CMK (cell line): ENCODE measurements around the gene C20orf144.

Experiments used
- DNase-seq: peaks from one replicate; pipeline ENCODE4 v3.0.0-alpha.2; 2010; ENCODE audit warnings: low read depth

Gene C20orf144

DNA sequence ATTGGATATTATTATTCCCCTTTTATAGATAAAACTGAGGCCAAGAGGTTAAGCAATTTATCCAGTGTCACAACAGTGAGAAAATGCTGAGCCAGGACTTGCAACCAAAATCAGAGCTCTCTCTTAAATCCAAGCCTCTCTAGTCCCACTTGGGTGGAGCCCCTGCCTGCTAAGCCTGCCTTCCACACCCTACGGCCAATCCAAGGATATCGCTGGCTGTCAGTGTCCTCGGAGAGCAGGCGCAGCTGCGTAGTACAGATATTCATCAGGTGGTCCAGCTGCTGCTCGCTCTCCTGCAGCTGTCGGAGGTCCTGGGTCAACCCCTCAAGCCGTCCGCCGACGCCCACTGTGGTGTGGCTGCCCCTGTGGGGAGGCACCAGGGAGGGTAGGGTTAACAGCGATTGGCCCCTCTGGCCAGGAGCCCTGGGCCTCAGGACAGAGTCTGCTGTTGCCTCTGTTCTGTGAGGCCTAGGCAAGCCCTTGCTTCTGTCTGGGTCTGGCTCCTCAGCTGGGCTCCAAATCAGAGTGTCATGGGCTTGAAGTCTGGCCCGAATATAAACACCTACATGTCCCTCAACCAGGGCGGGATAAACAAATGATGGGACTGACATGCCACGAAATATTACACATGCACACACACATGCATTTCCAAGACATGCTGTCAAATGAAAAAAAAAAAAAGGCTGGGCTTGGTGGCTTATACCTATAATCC lies 16.0 kb downstream of the C20orf144 start:
- DNase-seq = no peak

- DNase-seq = no peak
Measured at GRCh38 chr20:33679758-33680485, 17.8 kb downstream of the C20orf144 start.

- DNase-seq = no peak
Measured at GRCh38 chr20:33680686-33681085, 18.6 kb downstream of the C20orf144 start.

DNA sequence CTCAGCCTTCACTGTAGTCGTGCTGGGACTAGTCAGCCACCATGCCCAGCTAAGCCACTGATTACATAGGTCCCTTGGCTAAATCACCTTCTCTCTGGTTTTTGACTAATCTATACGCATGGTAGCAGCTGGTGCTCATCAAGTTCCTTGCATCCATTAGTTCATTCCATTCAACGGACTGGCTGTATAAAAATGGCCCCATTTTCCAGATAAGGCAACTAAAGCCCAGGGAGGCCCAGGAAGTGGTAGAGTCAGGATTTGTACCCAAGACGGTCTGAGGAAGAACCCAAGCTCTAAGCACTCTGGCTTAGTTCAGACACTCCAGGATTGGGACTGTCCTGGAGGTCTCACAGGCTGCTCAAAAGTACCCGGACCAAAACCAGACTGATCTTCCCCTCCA lies 19.2 kb downstream of the C20orf144 start:
- no peak for DNase-seq

GRCh38 chr20:33681728-33682353 lies 19.7 kb downstream of the C20orf144 start:
- DNase-seq = no peak

DNA sequence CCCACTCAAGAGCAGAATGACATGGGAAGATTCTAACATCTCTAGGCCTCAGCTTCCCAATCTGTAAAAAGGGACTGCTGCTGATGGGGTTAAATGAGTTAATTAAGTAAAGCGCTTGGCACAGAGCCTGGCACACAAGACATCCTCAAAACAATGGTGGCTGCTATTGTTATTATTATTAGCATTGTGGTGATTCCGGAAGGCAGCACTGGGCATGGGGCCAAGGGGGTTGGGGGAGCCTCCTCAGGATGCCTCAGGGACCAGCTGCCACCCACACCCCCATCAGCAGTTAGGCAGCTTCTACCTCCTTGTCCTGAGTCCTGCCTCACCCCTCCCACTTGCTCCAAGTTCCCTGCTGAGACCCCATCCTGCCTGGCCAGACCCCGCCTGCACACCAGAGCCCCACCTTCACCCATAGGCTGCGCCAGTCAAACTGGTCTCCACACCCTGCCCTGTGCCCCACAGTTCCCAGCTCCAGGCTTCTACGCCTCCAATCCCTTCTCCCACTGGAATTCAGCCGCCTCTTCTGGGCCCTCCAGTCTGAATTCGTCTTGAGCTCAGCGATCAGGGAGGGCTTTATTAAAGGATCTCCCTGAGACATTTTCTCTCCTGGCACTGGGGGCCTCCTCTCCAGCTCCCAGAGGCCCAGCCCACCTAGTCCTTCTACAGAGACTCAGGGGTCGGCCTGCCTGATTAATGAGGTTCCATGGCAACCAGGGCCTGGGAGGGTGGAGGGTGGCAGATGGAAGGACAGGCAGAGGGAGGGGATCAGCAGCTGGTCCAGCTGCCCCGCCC lies 22.6 kb downstream of the C20orf144 start:
- DNase-seq = no peak

DNA sequence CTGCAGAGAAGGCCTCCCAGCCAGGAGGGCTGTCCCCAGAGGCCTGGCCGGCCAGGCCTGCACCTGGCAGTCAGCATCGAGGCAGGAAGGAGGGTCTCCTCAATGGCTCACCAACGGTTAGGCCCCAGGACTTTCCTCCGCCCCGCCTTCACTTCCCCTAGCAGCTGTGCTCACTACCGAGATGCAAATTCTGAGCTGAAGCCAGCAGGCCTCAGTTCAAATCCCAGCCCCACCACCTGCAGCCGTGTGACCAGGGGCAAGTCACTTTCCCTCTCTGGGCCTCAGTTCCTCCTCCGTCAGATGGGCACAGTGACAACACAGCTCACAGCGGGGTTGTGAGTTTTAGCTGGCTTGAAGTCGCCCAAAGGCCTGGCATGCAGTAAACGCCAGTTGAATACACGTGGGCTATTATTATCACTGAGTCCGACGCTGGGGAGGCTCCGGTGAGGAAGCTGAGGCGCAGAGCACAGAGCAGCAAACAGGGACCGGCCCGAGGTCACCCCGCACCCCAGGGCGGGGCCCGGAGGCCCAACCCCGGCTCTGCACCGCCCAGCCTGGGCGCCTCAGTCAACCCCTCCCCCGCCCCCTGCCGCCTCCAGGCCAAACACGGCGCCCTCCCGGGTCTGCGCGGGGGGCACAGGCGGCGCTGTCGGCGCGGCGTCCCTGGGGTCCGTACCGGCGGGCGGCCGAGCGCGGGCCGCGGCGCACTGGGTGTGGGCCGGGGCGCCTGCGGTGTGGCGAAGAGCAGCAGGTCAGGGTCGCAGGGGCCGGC lies 23.4 kb downstream of the C20orf144 start:
- DNase-seq = no peak

- DNase-seq = no peak
Measured at GRCh38 chr20:33686100-33686983, 24.2 kb downstream of the C20orf144 start, which contains the start of gene E2F1. TSS of gene E2F1 (minus strand) at chr20:33686385. CDS start at chr20:33686264, 121 bp downstream.

DNA sequence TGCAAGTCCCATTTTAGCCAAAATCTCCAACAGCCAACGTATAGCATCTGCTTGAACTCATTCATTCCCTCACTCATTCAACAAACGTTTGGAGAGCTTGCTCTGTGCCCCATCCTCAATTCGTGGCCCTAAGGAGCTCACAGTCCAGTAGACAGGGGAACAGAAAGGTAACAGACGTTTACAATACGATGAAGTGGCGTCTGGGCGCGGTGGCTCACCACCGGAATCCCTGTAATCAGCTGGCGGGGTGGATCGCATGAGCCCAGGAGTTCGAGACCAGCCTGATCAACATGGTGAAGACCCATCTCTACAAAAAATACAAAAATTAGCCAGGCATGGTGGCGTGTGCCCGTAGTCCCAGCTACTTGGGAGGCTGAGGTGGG lies 24.8 kb downstream of the C20orf144 start:
- DNase-seq = no peak

GRCh38 chr20:33687370-33687915 lies 25.3 kb downstream of the C20orf144 start:
- no peak for DNase-seq

- no peak for DNase-seq
Measured at GRCh38 chr20:33687993-33688937, 26.1 kb downstream of the C20orf144 start.

DNA sequence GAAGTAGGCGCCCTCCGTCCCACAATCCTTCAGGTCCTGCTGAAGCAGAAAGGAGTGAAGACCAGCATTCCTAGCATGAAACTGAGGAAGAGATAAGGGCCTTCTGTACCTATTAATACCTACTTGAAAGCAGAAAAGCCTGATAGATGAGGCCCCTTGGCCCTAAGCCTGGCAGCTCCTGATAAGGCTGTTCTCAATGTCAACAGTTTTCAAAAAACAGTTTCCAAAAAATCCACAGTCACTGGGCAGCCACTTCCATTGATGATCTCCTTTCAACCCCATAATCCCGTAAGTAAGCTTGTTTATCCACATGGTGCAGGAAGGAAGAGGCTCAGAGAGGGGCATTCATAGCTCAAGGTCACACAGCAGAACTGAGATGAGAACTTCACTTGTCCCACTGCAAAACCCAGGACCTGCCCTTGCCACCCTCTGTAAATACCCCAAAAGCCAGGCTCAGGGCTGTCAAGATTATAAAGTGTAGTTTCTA lies 26.9 kb downstream of the C20orf144 start:
- DNase-seq = no peak

DNA sequence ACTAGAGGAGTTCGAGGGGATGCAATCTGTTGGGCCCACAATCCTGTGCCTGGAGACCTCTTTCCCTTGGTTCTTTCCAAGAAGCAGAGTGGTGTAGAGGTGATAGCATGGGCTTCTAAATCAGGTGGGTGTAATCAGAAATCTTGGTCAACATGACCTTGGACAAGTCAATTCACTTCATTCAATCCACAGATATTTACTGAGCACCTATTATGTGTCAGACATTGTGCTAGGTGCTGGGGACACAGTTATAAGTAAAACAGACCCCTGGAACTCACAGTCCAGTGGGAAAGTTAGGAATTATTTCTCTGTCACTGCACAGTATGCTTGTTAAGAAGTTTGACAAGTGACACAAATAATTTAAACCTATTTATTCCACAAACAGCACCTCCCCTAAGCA lies 27.4 kb downstream of the C20orf144 start:
- no peak for DNase-seq

- no peak for DNase-seq
Measured at GRCh38 chr20:33689973-33690372, 27.8 kb downstream of the C20orf144 start.

GRCh38 chr20:33693289-33693688 lies 31.2 kb downstream of the C20orf144 start:
- DNase-seq = no peak

GRCh38 chr20:33693741-33694638 lies 31.9 kb downstream of the C20orf144 start:
- no peak for DNase-seq

DNA sequence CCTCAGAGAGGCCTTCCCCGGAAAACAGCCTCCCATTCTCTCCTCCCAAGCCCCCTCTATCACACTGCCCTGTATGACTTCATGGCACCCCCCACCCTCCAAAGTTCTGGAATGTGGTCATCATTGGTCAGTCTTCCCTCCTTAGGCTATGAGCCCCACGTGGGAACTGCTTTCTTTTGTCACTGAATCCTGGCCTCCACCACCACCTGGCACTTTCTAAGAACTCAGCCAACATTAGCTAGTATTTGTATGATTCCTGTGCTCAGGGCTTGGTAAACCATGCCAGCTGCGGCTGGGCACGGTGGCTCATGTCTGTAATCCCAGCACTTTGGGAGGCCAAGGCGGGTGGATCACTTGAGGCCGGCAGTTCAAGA lies 32.5 kb downstream of the C20orf144 start:
- no peak for DNase-seq

GRCh38 chr20:33696448-33696847 lies 34.3 kb downstream of the C20orf144 start:
- DNase-seq = no peak
